Measurements from ENCODE around the gene ITGB3. TPM values are rescaled to one million over a fixed set of nuclear protein-coding genes. Genes with fewer than 3 reads are reported as not detected.
A peak's percentile ranks its signal among the peaks of the same experiment; 100 is the strongest.

ITGB3 gene
- total RNA-seq, 2 donors from 2014 or later, result 1.9 to 15.4 TPM

DNA sequence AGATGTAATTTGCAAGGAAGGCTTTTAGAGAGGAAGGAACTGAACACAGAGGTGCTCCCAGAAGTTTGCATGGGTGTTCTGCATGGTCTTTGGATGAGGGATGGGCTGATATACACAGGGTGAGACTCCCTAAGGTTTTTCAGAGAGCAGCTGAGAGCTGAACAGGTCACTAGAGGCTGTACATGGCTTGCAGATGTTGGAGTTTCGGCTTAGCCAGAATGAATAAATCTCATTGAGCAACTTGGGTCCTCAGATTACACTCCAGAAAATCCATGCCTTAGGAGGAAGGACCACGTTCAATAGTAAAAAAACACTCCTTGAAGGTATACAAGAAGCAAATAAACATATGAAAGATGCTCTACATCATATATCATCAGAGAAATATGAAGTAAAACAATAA, 7.5 kb upstream of the ITGB3 start:
- no peaks in the 10 kb centered on the region for H3K27me3 ChIP-seq
- no peaks in the 10 kb centered on the region for H3K4me1 ChIP-seq
- H3K4me3 ChIP-seq, result no peak overlapping the region
- DNase-seq, result no peak
- no peak overlapping the region for H3K27ac ChIP-seq
- TF ChIP-seq, protein P1, sequence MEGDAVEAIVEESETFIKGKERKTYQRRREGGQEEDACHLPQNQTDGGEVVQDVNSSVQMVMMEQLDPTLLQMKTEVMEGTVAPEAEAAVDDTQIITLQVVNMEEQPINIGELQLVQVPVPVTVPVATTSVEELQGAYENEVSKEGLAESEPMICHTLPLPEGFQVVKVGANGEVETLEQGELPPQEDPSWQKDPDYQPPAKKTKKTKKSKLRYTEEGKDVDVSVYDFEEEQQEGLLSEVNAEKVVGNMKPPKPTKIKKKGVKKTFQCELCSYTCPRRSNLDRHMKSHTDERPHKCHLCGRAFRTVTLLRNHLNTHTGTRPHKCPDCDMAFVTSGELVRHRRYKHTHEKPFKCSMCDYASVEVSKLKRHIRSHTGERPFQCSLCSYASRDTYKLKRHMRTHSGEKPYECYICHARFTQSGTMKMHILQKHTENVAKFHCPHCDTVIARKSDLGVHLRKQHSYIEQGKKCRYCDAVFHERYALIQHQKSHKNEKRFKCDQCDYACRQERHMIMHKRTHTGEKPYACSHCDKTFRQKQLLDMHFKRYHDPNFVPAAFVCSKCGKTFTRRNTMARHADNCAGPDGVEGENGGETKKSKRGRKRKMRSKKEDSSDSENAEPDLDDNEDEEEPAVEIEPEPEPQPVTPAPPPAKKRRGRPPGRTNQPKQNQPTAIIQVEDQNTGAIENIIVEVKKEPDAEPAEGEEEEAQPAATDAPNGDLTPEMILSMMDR (IDR thresholded peaks at IDR 0.05), result no peak
- no peaks in the 10 kb centered on the region for H3K9me3 ChIP-seq
- H3K36me3 ChIP-seq, result no peaks in the 10 kb centered on the region
- intact Hi-C loops (cut with DNase I), result no loop called here
- no peak overlapping the region for H3K9ac ChIP-seq (ENCODE audit: low read depth in 2 of 2, low read length in 2 of 2)

GRCh38 chr17:47250855-47251254, 2.8 kb upstream of the ITGB3 start:
- intact Hi-C loops (cut with DNase I), result no loop called here
- Histone ChIP-seq H3K9me3 (no peaks in the 10 kb centered on the region), H3K27ac (no peak overlapping the region), H3K4me3 (no peak overlapping the region), H3K36me3 (no peaks in the 10 kb centered on the region), H3K4me1 (no peaks in the 10 kb centered on the region), H3K27me3 (peaks cover 3% of the 10 kb centered on the region), H3K9ac (ENCODE audit: low read depth in 2 of 2, low read length in 2 of 2) (no peak overlapping the region)
- no peak for DNase-seq
- TF ChIP-seq, protein P1 (IDR thresholded peaks at IDR 0.05), result no peak

DNA sequence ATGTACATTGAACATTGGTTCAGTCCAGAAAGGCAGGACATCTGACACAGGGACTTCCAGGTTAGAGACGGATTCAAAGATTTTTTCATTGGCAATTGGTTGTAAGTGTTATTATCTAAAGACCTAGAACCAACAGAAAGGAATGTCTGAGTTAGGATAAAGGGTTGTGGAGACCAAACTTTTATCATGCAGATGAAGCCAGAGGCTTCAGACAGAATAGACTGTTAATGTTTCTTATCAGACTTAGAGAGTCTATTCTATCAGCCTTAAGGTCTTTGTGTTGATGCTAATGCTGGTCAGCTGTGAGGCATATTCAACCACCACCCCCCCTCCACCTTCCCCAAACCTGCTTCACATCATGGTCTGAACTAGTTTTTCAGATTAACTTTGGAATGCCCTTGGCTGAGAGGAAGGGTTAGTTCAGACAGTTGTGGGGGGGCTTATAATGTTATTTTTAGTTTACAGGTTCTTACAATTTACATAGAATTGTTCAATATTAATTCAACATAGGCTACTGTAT, 2.1 kb upstream of the ITGB3 start:
- TF ChIP-seq, protein P1 (IDR thresholded peaks at IDR 0.05), result no peak
- no peaks in the 10 kb centered on the region for H3K4me1 ChIP-seq
- H3K9ac ChIP-seq (ENCODE audit: low read depth in 2 of 2, low read length in 2 of 2), result no peak overlapping the region
- H3K9me3 ChIP-seq, result no peaks in the 10 kb centered on the region
- no peaks in the 10 kb centered on the region for H3K36me3 ChIP-seq
- H3K4me3 ChIP-seq, result no peak overlapping the region
- H3K27ac ChIP-seq, result no peak overlapping the region
- intact Hi-C loops (cut with DNase I), result no loop called here
- no peak for DNase-seq
- peaks cover 3% of the 10 kb centered on the region for H3K27me3 ChIP-seq

DNA sequence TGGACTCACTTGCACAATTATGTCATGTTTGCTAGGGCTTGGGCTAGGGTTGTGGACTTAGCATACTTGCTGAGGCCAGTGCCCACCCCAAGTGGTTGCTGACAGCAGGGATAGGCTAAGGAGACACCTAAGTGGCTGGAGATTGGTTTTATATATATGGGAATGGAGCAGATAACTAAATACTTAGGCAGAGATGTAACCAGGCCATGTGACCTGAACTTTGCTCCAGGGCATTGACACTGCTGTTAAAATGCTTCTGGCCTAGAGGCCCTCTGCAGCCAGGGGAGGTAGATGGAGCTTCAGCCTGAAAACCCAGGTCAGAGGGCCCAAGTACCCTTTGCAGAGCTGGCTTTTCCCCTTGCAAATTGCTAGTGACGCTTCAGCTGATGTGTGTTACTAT, 1.4 kb upstream of the ITGB3 start:
- Histone ChIP-seq H3K27ac (no peak overlapping the region), H3K4me1 (no peaks in the 10 kb centered on the region), H3K9me3 (no peaks in the 10 kb centered on the region), H3K4me3 (no peak overlapping the region), H3K36me3 (no peaks in the 10 kb centered on the region), H3K27me3 (peaks cover 3% of the 10 kb centered on the region), H3K9ac (ENCODE audit: low read depth in 2 of 2, low read length in 2 of 2) (no peak overlapping the region)
- intact Hi-C loops (cut with DNase I), result no loop called here
- TF ChIP-seq, protein P1 (IDR thresholded peaks at IDR 0.05), result no peak
- no peak for DNase-seq

DNA sequence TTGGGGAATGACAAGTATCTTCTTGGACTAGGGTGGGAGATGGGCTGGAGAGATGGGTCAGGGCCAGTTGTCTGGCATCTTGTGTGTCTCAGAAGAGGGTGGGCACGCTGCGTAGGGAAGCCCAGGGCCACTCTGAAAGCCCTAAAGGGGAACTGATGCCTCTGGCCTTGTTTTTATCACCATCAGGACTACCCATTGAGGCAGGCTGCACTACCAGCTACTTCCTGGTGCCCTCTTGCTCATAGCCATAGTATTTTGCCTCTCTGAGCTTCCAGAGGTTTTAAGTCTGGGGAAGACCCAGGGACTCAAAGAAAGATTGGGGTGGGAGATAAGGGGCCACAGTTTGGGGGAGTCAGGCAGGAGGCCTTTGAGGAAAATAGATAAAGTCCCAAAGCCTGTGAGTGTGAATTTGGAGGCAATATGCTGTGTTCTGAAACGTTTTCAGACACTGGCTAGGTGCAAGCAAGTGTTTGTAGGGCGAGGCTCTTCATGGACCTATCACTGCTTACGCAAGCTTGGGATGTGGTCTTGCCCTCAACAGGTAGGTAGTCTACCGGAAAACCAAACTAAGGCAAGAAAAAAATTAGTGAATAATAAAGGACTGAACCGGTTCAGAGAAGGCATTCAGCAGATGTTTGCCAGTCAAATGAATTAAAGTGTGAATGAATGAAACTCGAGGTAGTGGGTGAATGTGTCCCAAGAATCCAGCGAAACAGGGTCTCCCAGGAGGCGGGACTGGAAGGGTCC, 688 bp upstream of the ITGB3 start:
- H3K9ac ChIP-seq (ENCODE audit: low read depth in 2 of 2, low read length in 2 of 2), result peak overlapping the region in 1 of 2 donors; percentile 47
- no peaks in the 10 kb centered on the region for H3K4me1 ChIP-seq
- no peak for DNase-seq
- intact Hi-C loops (cut with DNase I), result no loop called here
- peaks cover 3% of the 10 kb centered on the region for H3K27me3 ChIP-seq
- TF ChIP-seq, protein P1 (IDR thresholded peaks at IDR 0.05), result no peak
- H3K4me3 ChIP-seq, result peak overlapping the region; percentile 76
- no peaks in the 10 kb centered on the region for H3K9me3 ChIP-seq
- H3K36me3 ChIP-seq, result no peaks in the 10 kb centered on the region
- H3K27ac ChIP-seq, result peak overlapping the region; percentile 8

Measured in colonic mucosa (tissue), 4 donors.